HG03060 (cell line): ENCODE results near the gene TPST2.

Experiments
- ATAC-seq: cut with Tn5 transposase; IDR thresholded peaks from one replicate; pipeline ENCODE4 v1.9.1; 2021; ENCODE audit warnings: low read depth, moderate number of reproducible peaks; ENCODE audit not compliant: unreplicated experiment

The TPST2 gene

GRCh38 chr22:26612652-26613051 is 22.7 kb upstream of the TPST2 start:
- no peak for ATAC-seq

GRCh38 chr22:26610996-26611395 is 21.1 kb upstream of the TPST2 start:
- ATAC-seq = no peak

GRCh38 chr22:26610072-26610958 is 20.4 kb upstream of the TPST2 start:
- ATAC-seq = peak; percentile 59

- ATAC-seq = no peak
Observed at GRCh38 chr22:26609287-26609686, 19.4 kb upstream of the TPST2 start.

GRCh38 chr22:26608129-26608528 is 18.2 kb upstream of the TPST2 start:
- no peak for ATAC-seq

- no peak for ATAC-seq
Observed at GRCh38 chr22:26606611-26607010, 16.7 kb upstream of the TPST2 start.

- ATAC-seq = no peak
Observed at GRCh38 chr22:26604368-26604767, 14.4 kb upstream of the TPST2 start.

- no peak for ATAC-seq
Observed at GRCh38 chr22:26602127-26602526, 12.2 kb upstream of the TPST2 start.

- ATAC-seq = no peak
Observed at GRCh38 chr22:26601726-26602125, 11.8 kb upstream of the TPST2 start.

GRCh38 chr22:26599505-26599904 is 9.6 kb upstream of the TPST2 start:
- ATAC-seq = no peak

GRCh38 chr22:26597480-26597879 is 7.5 kb upstream of the TPST2 start:
- no peak for ATAC-seq

GRCh38 chr22:26597026-26597425 is 7.1 kb upstream of the TPST2 start:
- no peak for ATAC-seq

- ATAC-seq = no peak
Observed at GRCh38 chr22:26593763-26594162, 3.8 kb upstream of the TPST2 start.

GRCh38 chr22:26592421-26592891 is 2.5 kb upstream of the TPST2 start:
- ATAC-seq = no peak

GRCh38 chr22:26589367-26589844 is 526 bp downstream of the TPST2 start:
- ATAC-seq = no peak

- ATAC-seq = no peak
Observed at GRCh38 chr22:26588729-26589366, 1.1 kb downstream of the TPST2 start.

GRCh38 chr22:26587991-26588613 is 1.8 kb downstream of the TPST2 start:
- ATAC-seq = no peak

GRCh38 chr22:26586556-26587325 is 3.2 kb downstream of the TPST2 start:
- ATAC-seq = no peak

GRCh38 chr22:26585104-26585790 is 4.7 kb downstream of the TPST2 start:
- no peak for ATAC-seq

GRCh38 chr22:26584010-26584409 is 5.9 kb downstream of the TPST2 start:
- ATAC-seq = no peak
